HepG2 (cell line): ENCODE measurements around the gene NDUFS7. TPM values are rescaled to one million over a fixed set of nuclear protein-coding genes. Genes with fewer than 3 reads are reported as not detected.

ENCODE experiments used
- ATF6 ChIP-seq: sonication (generic); formaldehyde crosslinking; conservative IDR thresholded peaks from 2 replicates; pipeline ENCODE4 v1.4.0; 2020; ENCODE audit warnings: missing genetic modification reagents
- E2F1 ChIP-seq: sonication (generic); formaldehyde crosslinking; IDR thresholded peaks from 2 replicates; pipeline ENCODE4 v1.5.0; 2020; ENCODE audit warnings: missing genetic modification reagents
- HINFP ChIP-seq: sonication (generic); formaldehyde crosslinking; IDR thresholded peaks from 2 replicates; pipeline ENCODE4 v1.4.0; 2020; ENCODE audit warnings: low read depth, mild to moderate bottlenecking, missing genetic modification reagents
- HOXA3 ChIP-seq: sonication (generic); formaldehyde crosslinking; IDR thresholded peaks from 2 replicates; pipeline ENCODE4 v1.5.0; 2020; ENCODE audit warnings: missing genetic modification reagents
- KDM4B ChIP-seq: sonication (generic); formaldehyde crosslinking; IDR thresholded peaks from 2 replicates; pipeline ENCODE4 v1.4.0; 2020; ENCODE audit warnings: missing genetic modification reagents
- KLF11 ChIP-seq: IDR thresholded peaks from 2 replicates; pipeline ENCODE4 v1.6.1; 2016; ENCODE audit warnings: missing compliant biosample characterization
- SIX1 ChIP-seq: sonication (generic); formaldehyde crosslinking; IDR thresholded peaks from 2 replicates; pipeline ENCODE4 v1.4.0; 2020; ENCODE audit warnings: missing genetic modification reagents, borderline replicate concordance
- TIGD3 ChIP-seq: sonication (generic); formaldehyde crosslinking; IDR thresholded peaks from 2 replicates; pipeline ENCODE4 v1.5.1; 2020; ENCODE audit warnings: mild to moderate bottlenecking, missing genetic modification reagents, borderline replicate concordance
- ZBED4 ChIP-seq: sonication (generic); formaldehyde crosslinking; IDR thresholded peaks from 2 replicates; pipeline ENCODE4 v1.4.0; 2020; ENCODE audit warnings: missing genetic modification reagents, borderline replicate concordance
- ZBTB2 ChIP-seq: sonication (generic); formaldehyde crosslinking; IDR thresholded peaks from 2 replicates; pipeline ENCODE4 v1.8.0; 2022; ENCODE audit warnings: low read depth, missing genetic modification reagents
- ZFY ChIP-seq: sonication (generic); formaldehyde crosslinking; IDR thresholded peaks from 2 replicates; pipeline ENCODE4 v1.4.0; 2020; ENCODE audit warnings: missing genetic modification reagents
- ZNF629 ChIP-seq: sonication (generic); formaldehyde crosslinking; conservative IDR thresholded peaks from 2 replicates; pipeline ENCODE4 v1.5.0; 2020; ENCODE audit warnings: missing genetic modification reagents
- ZUFSP ChIP-seq: sonication (generic); formaldehyde crosslinking; IDR thresholded peaks from 2 replicates; pipeline ENCODE4 v1.9.0; 2021; ENCODE audit warnings: missing genetic modification reagents, mild to moderate bottlenecking, borderline replicate concordance
- polyA plus RNA-seq, 8 experiments: library from polyadenylated mRNA; depleted of rRNA in 3 of 8; stranded (reverse) in 7 of 8; unstranded in 1 of 8; fragments of >200 nt; fragmentation: Illumina TruSeq in 4 of 8; extraction: Trizol in 4 of 8; gene quantifications; 2 replicates each; pipeline versions ENCODE4 v1.2.1 to v1.2.3, GENCODE V29; 2011 to 2016; ENCODE audit warnings: low read depth in 4 of 8, missing spikeins in 1 of 8, mixed read lengths in 1 of 8; ENCODE audit not compliant: insufficient read depth in 1 of 8
- total RNA-seq, 5 experiments: library from RNA; depleted of rRNA; stranded (reverse); fragments of >200 nt; fragmentation: Illumina TruSeq; extraction: Trizol; gene quantifications; 2 replicates each; pipeline ENCODE4 v1.2.3, GENCODE V29; 2016; ENCODE audit warnings: low read depth in 1 of 5

The NDUFS7 gene
- total and polyA plus RNA-seq, 2 of the 13 experiments (the other 11 are each of a cell fraction or from before 2014, with no cell fraction given), result 34.3 to 66.9 TPM

- peak; percentile 51; the same call in 1 of the 2 replicates for TF ChIP-seq KDM4B (CRISPR knock-in tag)
- peak; percentile 83 for TF ChIP-seq HOXA3 (CRISPR knock-in tag)
- peak; percentile 67 for TF ChIP-seq ZFY (CRISPR knock-in tag)
- TF ChIP-seq ZBTB2, result no peak
- TF ChIP-seq ZBED4, result no peak
- TF ChIP-seq ZUFSP (CRISPR knock-in tag), result no peak
- TF ChIP-seq KLF11 (CRISPR knock-in tag), result no peak; the same call in 1 of the 2 replicates
- peak; percentile 100 for TF ChIP-seq ZNF629 (CRISPR knock-in tag)
- no peak for TF ChIP-seq TIGD3 (CRISPR knock-in tag)
- no peak for TF ChIP-seq ATF6 (CRISPR knock-in tag)
- no peak; the same call in 1 of the 2 replicates for TF ChIP-seq HINFP (CRISPR knock-in tag)
- peak; percentile 43; the same call in 1 of the 2 replicates for TF ChIP-seq E2F1 (CRISPR knock-in tag)
- 0 out of 2 replicates have a peak, but pooled peaks have one; percentile 38 for TF ChIP-seq SIX1 (CRISPR knock-in tag)
These were observed 16.8 kb downstream of the NDUFS7 start (continued) for GRCh38 chr19:1400281-1401137.
